Measurements from ENCODE around the gene GRK7. TPM values are rescaled to one million over a fixed set of nuclear protein-coding genes. Genes with fewer than 3 reads are reported as not detected.

Gene GRK7
- polyA plus RNA-seq, 1 of the 3 experiments (the other 2 are of a cell fraction): not detected

DNA sequence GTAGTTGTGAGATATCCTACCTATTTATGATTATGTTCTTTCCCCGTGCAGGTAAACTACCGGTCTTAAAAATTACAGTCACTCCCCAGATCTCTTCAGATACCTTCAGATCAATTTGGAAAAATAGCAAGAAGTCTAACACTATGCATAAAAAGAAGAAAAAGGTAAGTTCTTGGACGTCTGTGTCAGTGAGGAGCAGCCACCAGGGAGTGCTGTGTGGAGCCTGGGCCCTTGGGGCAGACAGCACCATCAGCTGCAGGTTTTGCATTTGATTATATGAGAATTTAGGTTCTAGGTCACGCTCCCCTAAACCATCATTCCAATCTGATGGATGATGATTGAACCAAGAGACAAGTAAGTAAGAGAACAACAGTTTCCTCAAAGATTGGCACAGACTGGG, 34.0 kb upstream of the GRK7 start:
- Histone ChIP-seq H3K9me3 (no peaks in the 10 kb centered on the region), H3K9me2 (no peaks in the 10 kb centered on the region), H3K27ac (ENCODE audit: low read depth in 2 of 2, low read length in 1 of 2) (no peak overlapping the region), H3K36me3 (replicated peaks in 1 of 2; ENCODE audit: control insufficient read depth in 1 of 2, insufficient read depth in 2 of 2, low read length in 1 of 2) (no peaks in the 10 kb centered on the region), H4K20me1 (ENCODE audit: insufficient read depth) (no peaks in the 10 kb centered on the region), H2AFZ (ENCODE audit: low read depth) (no peak overlapping the region), H3K9ac (no peak overlapping the region), H3K4me3 (ENCODE audit: low read depth in 2 of 2, low read length in 1 of 2) (no peak overlapping the region), H3K27me3 (ENCODE audit: insufficient read depth) (no peaks in the 10 kb centered on the region), H3K4me1 (ENCODE audit: control insufficient read depth in 1 of 2, insufficient read depth in 2 of 2, low read depth in 1 of 2, low read length in 1 of 2) (no peaks in the 10 kb centered on the region), H3K4me2 (no peak overlapping the region), H3K79me2 (ENCODE audit: insufficient read depth) (no peaks in the 10 kb centered on the region), H3F3A (replicated peaks; ENCODE audit: insufficient read depth) (no peaks in the 10 kb centered on the region)
- DNase-seq: no peak
- POLR2A ChIA-PET: no interaction called here
- CTCF ChIA-PET: interaction anchor here (0.9 kb wide), 1 partner anchor 184 kb away, joined by 3 read pairs; no protein-coding TSS in a partner anchor
- WGBS (ENCODE audit: low lambda C conversion rate): 75% methylated on average over 4 of the region's 4 CpGs
- TF ChIP-seq POLR2AphosphoS5 (IDR thresholded peaks at IDR 0.05; ENCODE audit: low read depth, low read length) (no peak), EP300 (IDR thresholded peaks at IDR 0.05; ENCODE audit: borderline replicate concordance in 1 of 2, low read depth in 1 of 2, low read length in 1 of 2) (no peak), TEAD4 (IDR thresholded peaks at IDR 0.05; ENCODE audit: borderline replicate concordance, insufficient read depth) (no peak), RXRA (IDR thresholded peaks at IDR 0.05; ENCODE audit: borderline replicate concordance, low read depth) (no peak), TCF12 (IDR thresholded peaks at IDR 0.05) (no peak), FOSL2 (IDR thresholded peaks at IDR 0.05; ENCODE audit: borderline replicate concordance, low read depth) (no peak), GABPA (IDR thresholded peaks at IDR 0.05; ENCODE audit: low read depth) (no peak), EZH2phosphoT487 (IDR thresholded peaks at IDR 0.05; ENCODE audit: borderline replicate concordance, low read depth) (no peak), TAF1 (IDR thresholded peaks at IDR 0.05; ENCODE audit: borderline replicate concordance, low read depth, low read length) (no peak), MXI1 (IDR thresholded peaks at IDR 0.05; ENCODE audit: low read depth, low read length) (no peak), ELF1 (IDR thresholded peaks at IDR 0.05) (no peak), NFIC (IDR thresholded peaks at IDR 0.05; ENCODE audit: borderline replicate concordance) (no peak), MEF2A (IDR thresholded peaks at IDR 0.05; ENCODE audit: borderline replicate concordance, low read depth) (no peak)
- TF ChIP-seq, protein P1, sequence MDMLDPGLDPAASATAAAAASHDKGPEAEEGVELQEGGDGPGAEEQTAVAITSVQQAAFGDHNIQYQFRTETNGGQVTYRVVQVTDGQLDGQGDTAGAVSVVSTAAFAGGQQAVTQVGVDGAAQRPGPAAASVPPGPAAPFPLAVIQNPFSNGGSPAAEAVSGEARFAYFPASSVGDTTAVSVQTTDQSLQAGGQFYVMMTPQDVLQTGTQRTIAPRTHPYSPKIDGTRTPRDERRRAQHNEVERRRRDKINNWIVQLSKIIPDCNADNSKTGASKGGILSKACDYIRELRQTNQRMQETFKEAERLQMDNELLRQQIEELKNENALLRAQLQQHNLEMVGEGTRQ (IDR thresholded peaks at IDR 0.05; ENCODE audit: borderline replicate concordance, low read depth, low read length): no peak
- TF ChIP-seq, protein P2, sequence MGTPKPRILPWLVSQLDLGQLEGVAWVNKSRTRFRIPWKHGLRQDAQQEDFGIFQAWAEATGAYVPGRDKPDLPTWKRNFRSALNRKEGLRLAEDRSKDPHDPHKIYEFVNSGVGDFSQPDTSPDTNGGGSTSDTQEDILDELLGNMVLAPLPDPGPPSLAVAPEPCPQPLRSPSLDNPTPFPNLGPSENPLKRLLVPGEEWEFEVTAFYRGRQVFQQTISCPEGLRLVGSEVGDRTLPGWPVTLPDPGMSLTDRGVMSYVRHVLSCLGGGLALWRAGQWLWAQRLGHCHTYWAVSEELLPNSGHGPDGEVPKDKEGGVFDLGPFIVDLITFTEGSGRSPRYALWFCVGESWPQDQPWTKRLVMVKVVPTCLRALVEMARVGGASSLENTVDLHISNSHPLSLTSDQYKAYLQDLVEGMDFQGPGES (IDR thresholded peaks at IDR 0.05; ENCODE audit: low read depth, low read length): no peak
- TF ChIP-seq, protein P3, sequence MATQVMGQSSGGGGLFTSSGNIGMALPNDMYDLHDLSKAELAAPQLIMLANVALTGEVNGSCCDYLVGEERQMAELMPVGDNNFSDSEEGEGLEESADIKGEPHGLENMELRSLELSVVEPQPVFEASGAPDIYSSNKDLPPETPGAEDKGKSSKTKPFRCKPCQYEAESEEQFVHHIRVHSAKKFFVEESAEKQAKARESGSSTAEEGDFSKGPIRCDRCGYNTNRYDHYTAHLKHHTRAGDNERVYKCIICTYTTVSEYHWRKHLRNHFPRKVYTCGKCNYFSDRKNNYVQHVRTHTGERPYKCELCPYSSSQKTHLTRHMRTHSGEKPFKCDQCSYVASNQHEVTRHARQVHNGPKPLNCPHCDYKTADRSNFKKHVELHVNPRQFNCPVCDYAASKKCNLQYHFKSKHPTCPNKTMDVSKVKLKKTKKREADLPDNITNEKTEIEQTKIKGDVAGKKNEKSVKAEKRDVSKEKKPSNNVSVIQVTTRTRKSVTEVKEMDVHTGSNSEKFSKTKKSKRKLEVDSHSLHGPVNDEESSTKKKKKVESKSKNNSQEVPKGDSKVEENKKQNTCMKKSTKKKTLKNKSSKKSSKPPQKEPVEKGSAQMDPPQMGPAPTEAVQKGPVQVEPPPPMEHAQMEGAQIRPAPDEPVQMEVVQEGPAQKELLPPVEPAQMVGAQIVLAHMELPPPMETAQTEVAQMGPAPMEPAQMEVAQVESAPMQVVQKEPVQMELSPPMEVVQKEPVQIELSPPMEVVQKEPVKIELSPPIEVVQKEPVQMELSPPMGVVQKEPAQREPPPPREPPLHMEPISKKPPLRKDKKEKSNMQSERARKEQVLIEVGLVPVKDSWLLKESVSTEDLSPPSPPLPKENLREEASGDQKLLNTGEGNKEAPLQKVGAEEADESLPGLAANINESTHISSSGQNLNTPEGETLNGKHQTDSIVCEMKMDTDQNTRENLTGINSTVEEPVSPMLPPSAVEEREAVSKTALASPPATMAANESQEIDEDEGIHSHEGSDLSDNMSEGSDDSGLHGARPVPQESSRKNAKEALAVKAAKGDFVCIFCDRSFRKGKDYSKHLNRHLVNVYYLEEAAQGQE (IDR thresholded peaks at IDR 0.05; ENCODE audit: low read depth, low read length): no peak
- TF ChIP-seq, protein P4, sequence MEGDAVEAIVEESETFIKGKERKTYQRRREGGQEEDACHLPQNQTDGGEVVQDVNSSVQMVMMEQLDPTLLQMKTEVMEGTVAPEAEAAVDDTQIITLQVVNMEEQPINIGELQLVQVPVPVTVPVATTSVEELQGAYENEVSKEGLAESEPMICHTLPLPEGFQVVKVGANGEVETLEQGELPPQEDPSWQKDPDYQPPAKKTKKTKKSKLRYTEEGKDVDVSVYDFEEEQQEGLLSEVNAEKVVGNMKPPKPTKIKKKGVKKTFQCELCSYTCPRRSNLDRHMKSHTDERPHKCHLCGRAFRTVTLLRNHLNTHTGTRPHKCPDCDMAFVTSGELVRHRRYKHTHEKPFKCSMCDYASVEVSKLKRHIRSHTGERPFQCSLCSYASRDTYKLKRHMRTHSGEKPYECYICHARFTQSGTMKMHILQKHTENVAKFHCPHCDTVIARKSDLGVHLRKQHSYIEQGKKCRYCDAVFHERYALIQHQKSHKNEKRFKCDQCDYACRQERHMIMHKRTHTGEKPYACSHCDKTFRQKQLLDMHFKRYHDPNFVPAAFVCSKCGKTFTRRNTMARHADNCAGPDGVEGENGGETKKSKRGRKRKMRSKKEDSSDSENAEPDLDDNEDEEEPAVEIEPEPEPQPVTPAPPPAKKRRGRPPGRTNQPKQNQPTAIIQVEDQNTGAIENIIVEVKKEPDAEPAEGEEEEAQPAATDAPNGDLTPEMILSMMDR (IDR thresholded peaks at IDR 0.05): no peak
- TF ChIP-seq, protein P5, sequence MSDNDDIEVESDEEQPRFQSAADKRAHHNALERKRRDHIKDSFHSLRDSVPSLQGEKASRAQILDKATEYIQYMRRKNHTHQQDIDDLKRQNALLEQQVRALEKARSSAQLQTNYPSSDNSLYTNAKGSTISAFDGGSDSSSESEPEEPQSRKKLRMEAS (IDR thresholded peaks at IDR 0.05; ENCODE audit: low read depth): no peak
